Esophagus muscularis mucosa (tissue), 4 donors: ENCODE data around the gene VGF. TPM values are rescaled to one million over a fixed set of nuclear protein-coding genes. Genes with fewer than 3 reads are reported as not detected.

ENCODE experiments used
- DNase-seq: peaks from one replicate; pipeline ENCODE4 v3.0.0-alpha.2; 2017; ENCODE audit errors: extremely low spot score
- H3K27ac ChIP-seq, 4 donors: fragments of 200-600 bp; sonication (generic); replicated peaks in 1 of 4; 1 replicate in 3 of 4; 2 replicates in 1 of 4; pipeline ENCODE4 v1.5.1; 2016 to 2019; ENCODE audit warnings: mild to moderate bottlenecking in 1 of 4
- H3K27me3 ChIP-seq, 4 donors: fragments of 200-600 bp; sonication (generic); one replicate each; pipeline versions ENCODE4 v1.5.1 to v1.6.0; 2016 to 2019
- H3K36me3 ChIP-seq, 4 donors: fragments of 200-600 bp; sonication (generic); one replicate each; pipeline ENCODE4 v1.5.1; 2016 to 2019
- H3K4me1 ChIP-seq, 4 donors: fragments of 200-600 bp; sonication (generic); one replicate each; pipeline ENCODE4 v1.5.1; 2016 to 2019
- H3K4me3 ChIP-seq, 4 donors: fragments of 200-600 bp; sonication (generic); 1 replicate in 2 of 4; 2 replicates in 2 of 4; pipeline ENCODE4 v1.5.1; 2016 to 2019; ENCODE audit warnings: mild to moderate bottlenecking in 4 of 4, moderate library complexity in 1 of 4
- H3K9me3 ChIP-seq, 4 donors: fragments of 200-600 bp; sonication (generic); 1 replicate in 3 of 4; 2 replicates in 1 of 4; pipeline ENCODE4 v1.5.1; 2016 to 2019
- CTCF ChIP-seq, 3 experiments: fragments of 200-600 bp in 2 of 3; fragments of 450-650 bp in 1 of 3; sonication (generic) in 2 of 3; IDR thresholded peaks; one replicate each; pipeline ENCODE4 v1.5.1; 2017 to 2019; ENCODE audit warnings: antibody characterized with exemption in 3 of 3, mild to moderate bottlenecking in 2 of 3, moderate library complexity in 1 of 3
- EP300 ChIP-seq: sonication (generic); formaldehyde crosslinking; IDR thresholded peaks from one replicate; pipeline ENCODE4 v1.6.1; 2017; ENCODE audit warnings: antibody characterized with exemption
- POLR2A ChIP-seq: fragments of 450-650 bp; IDR thresholded peaks from one replicate; pipeline ENCODE4 v1.6.1; 2017; ENCODE audit warnings: antibody characterized with exemption, moderate library complexity, mild to moderate bottlenecking, low read depth
- POLR2AphosphoS5 ChIP-seq, 2 donors: sonication (generic); formaldehyde crosslinking; IDR thresholded peaks; one replicate each; pipeline ENCODE4 v1.6.1; 2017; ENCODE audit warnings: antibody characterized with exemption in 2 of 2
- WGBS: methylation state at CpG from one replicate; pipeline ENCODE4 v1.1.5; 2018; 5-methylcytosine and 5-hydroxymethylcytosine counted together
- intact Hi-C: fragments of 100-400 bp; cut with DNase I; formaldehyde crosslinking; loops from one replicate; pipeline ENCODE4 v1.15.1; 2023
- total RNA-seq, 4 donors: library from RNA; depleted of rRNA; stranded (reverse); fragments of >200 nt; gene quantifications; one replicate each; pipeline versions ENCODE4 v1.1.0 to v1.2.1, GENCODE V29; 2016

The VGF gene
- total RNA-seq, 4 donors from 2014 or later, result 0.23 to 0.33 (median 0.26) TPM; not detected in 1

- TF ChIP-seq POLR2A, result no peak
- no peak for TF ChIP-seq EP300
- TF ChIP-seq POLR2AphosphoS5 (IDR thresholded peaks at IDR 0.05), result no peak
- TF ChIP-seq CTCF (IDR thresholded peaks at IDR 0.05), result no peak
- 73% methylated on average over 3 of the region's 3 CpGs for WGBS
- intact Hi-C loops, result no loop called here
- H3K4me3 ChIP-seq, result peak overlapping the region; percentile 32 to 51 (median 37)
- no peak for DNase-seq
- H3K36me3 ChIP-seq, result peaks cover 0 to 23% (median 0%) of the 10 kb centered on the region in 4 donors
- H3K27ac ChIP-seq, result peak overlapping the region in 3 of 4 donors; percentile 48 to 64 (median 63)
- H3K9me3 ChIP-seq, result no peaks in the 10 kb centered on the region
- H3K4me1 ChIP-seq, result peaks cover 44 to 52% (median 47%) of the 10 kb centered on the region in 4 donors
- H3K27me3 ChIP-seq, result no peaks in the 10 kb centered on the region
Observed at GRCh38 chr7:101127460-101128039, 37.8 kb downstream of the VGF start.

- H3K4me1 ChIP-seq, result peaks cover 51 to 59% (median 54%) of the 10 kb centered on the region in 4 donors
- H3K4me3 ChIP-seq, result peak within 1 kb of the TSS; percentile 32 to 51 (median 37)
- intact Hi-C loops, result no loop called here
- 8% methylated on average over 18 of the region's 22 CpGs for WGBS
- peak; percentile 97 for DNase-seq
- TF ChIP-seq EP300 (no peak), POLR2A (peak; percentile 54), CTCF (IDR thresholded peaks at IDR 0.05) (peak in 1 of 3 experiments; percentile 22), POLR2AphosphoS5 (IDR thresholded peaks at IDR 0.05) (peak; percentile 73 to 85)
- no peaks in the 10 kb centered on the region for H3K9me3 ChIP-seq
- H3K27me3 ChIP-seq, result no peaks in the 10 kb centered on the region
- H3K27ac ChIP-seq, result peak within 1 kb of the TSS; percentile 48 to 72 (median 64)
- peaks cover 0 to 17% (median 0%) of the 10 kb centered on the region in 4 donors for H3K36me3 ChIP-seq
Observed at GRCh38 chr7:101126651-101127459, 38.5 kb downstream of the VGF start, which contains the start of gene SERPINE1. Gene SERPINE1 (plus strand): TSS chr7:101127104. CDS start chr7:101128394, 1,290 bp downstream.

GRCh38 chr7:101125989-101126650 is 39.2 kb downstream of the VGF start:
- Histone ChIP-seq H3K4me1 (peaks cover 56 to 64% (median 61%) of the 10 kb centered on the region in 4 donors), H3K27ac (peak overlapping the region; percentile 48 to 72 (median 64)), H3K9me3 (no peaks in the 10 kb centered on the region), H3K27me3 (no peaks in the 10 kb centered on the region), H3K36me3 (peaks cover 0 to 11% (median 0%) of the 10 kb centered on the region in 4 donors), H3K4me3 (peak overlapping the region in 3 of 4 donors; percentile 32 to 51 (median 38))
- no peak for DNase-seq
- intact Hi-C loops, result no loop called here
- 31% methylated on average over 10 of the region's 15 CpGs for WGBS
- TF ChIP-seq EP300 (no peak), CTCF (IDR thresholded peaks at IDR 0.05) (no peak), POLR2A (no peak), POLR2AphosphoS5 (IDR thresholded peaks at IDR 0.05) (no peak)

- Histone ChIP-seq H3K9me3 (no peaks in the 10 kb centered on the region), H3K4me1 (peaks cover 56 to 64% (median 61%) of the 10 kb centered on the region in 4 donors), H3K36me3 (no peaks in the 10 kb centered on the region), H3K27me3 (no peaks in the 10 kb centered on the region), H3K27ac (peak overlapping the region in 3 of 4 donors; percentile 29 to 52 (median 41)), H3K4me3 (no peak overlapping the region)
- TF ChIP-seq POLR2AphosphoS5 (IDR thresholded peaks at IDR 0.05) (no peak), POLR2A (no peak), EP300 (no peak)
- 43% methylated on average over 7 of the region's 7 CpGs for WGBS
- DNase-seq, result no peak
- intact Hi-C loops, result no loop called here
Observed at GRCh38 chr7:101124376-101125056, 40.9 kb downstream of the VGF start.
